Measurements from ENCODE around the gene NEK1.
"Not testable (repeated sequence)": the region's sequence is repeated elsewhere in the genome, so short reads cannot be mapped to it uniquely, and the experiment has no call there.

The NEK1 gene

GRCh38 chr4:169582706-169583105 is 29.7 kb downstream of the NEK1 start:
- Histone ChIP-seq H3K4me1 (ENCODE audit: control insufficient read depth, low read depth, low read length) (no peaks in the 10 kb centered on the region), H3K27ac (ENCODE audit: low read length) (no peak overlapping the region), H3K9me3 (ENCODE audit: control insufficient read depth, low read depth, low read length) (no peaks in the 10 kb centered on the region), H3K4me3 (ENCODE audit: low read length) (no peak overlapping the region), H3K36me3 (ENCODE audit: control insufficient read depth, low read depth, low read length) (no peaks in the 10 kb centered on the region), H3K9ac (ENCODE audit: low read length) (no peak overlapping the region), H3K27me3 (ENCODE audit: control insufficient read depth, insufficient read depth, low read length) (no peaks in the 10 kb centered on the region)

DNA sequence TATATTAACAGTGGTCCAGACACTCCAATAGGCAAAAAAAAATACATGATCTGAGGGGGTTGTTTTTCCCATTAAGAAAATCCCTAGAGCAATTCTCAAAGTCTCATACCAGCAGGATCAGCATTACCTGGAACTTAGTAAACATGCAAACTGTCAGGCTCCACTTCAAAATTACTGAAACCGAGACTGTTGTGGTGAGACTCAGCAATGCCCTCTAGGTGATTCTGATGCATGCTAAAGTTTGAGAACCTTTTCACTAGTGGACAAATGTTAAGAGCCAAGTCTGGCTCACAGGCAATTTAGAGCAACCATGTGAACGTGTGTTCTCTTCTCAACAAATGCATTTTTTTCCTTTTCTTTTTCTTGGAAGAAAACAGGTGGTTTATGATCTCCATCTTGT is 30.2 kb downstream of the NEK1 start:
- Histone ChIP-seq H3K9ac (ENCODE audit: low read length) (no peak overlapping the region), H3K36me3 (ENCODE audit: control insufficient read depth, low read depth, low read length) (no peaks in the 10 kb centered on the region), H3K27me3 (ENCODE audit: control insufficient read depth, insufficient read depth, low read length) (no peaks in the 10 kb centered on the region), H3K4me1 (ENCODE audit: control insufficient read depth, low read depth, low read length) (no peaks in the 10 kb centered on the region), H3K9me3 (ENCODE audit: control insufficient read depth, low read depth, low read length) (no peaks in the 10 kb centered on the region), H3K4me3 (ENCODE audit: low read length) (no peak overlapping the region), H3K27ac (ENCODE audit: low read length) (no peak overlapping the region)

DNA sequence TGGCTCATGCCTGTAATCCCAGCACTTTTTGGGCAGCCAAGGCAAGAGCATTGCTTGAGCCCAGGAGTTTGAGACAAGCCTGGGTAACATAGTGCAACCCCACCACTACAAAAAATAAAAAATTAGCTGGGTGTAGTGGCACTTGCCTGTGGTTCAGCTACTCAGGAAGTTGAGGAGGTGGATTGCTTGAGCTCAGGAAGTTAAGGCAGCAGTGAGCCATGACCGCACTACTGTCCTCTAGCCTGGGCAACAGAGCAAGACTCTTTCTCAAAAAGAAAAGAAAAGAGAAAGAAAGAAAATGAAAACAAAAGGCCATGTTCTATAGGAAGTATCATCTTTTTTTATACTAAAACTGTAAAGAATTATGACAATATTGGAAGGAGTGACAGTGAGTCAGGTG is 38.5 kb downstream of the NEK1 start:
- no peaks in the 10 kb centered on the region for H3K9me3 ChIP-seq (ENCODE audit: control insufficient read depth, low read depth, low read length)
- no peak overlapping the region for H3K4me3 ChIP-seq (ENCODE audit: low read length)

GRCh38 chr4:169571435-169571834 is 40.9 kb downstream of the NEK1 start:
- Histone ChIP-seq H3K27ac (ENCODE audit: low read length) (no peak overlapping the region), H3K4me1 (ENCODE audit: control insufficient read depth, low read depth, low read length) (no peaks in the 10 kb centered on the region), H3K9me3 (ENCODE audit: control insufficient read depth, low read depth, low read length) (no peaks in the 10 kb centered on the region), H3K27me3 (ENCODE audit: control insufficient read depth, insufficient read depth, low read length) (no peaks in the 10 kb centered on the region), H3K4me3 (ENCODE audit: low read length) (no peak overlapping the region), H3K9ac (ENCODE audit: low read length) (no peak overlapping the region), H3K36me3 (ENCODE audit: control insufficient read depth, low read depth, low read length) (peaks cover 4% of the 10 kb centered on the region)

More for the DNA sequence above, 38.5 kb downstream of the NEK1 start:
- H3K27me3 ChIP-seq (ENCODE audit: control insufficient read depth, insufficient read depth, low read length) = no peaks in the 10 kb centered on the region
- peaks cover 4% of the 10 kb centered on the region for H3K36me3 ChIP-seq (ENCODE audit: control insufficient read depth, low read depth, low read length)
- no peaks in the 10 kb centered on the region for H3K4me1 ChIP-seq (ENCODE audit: control insufficient read depth, low read depth, low read length)
- no peak overlapping the region for H3K27ac ChIP-seq (ENCODE audit: low read length)
- H3K9ac ChIP-seq (ENCODE audit: low read length) = no peak overlapping the region

DNA sequence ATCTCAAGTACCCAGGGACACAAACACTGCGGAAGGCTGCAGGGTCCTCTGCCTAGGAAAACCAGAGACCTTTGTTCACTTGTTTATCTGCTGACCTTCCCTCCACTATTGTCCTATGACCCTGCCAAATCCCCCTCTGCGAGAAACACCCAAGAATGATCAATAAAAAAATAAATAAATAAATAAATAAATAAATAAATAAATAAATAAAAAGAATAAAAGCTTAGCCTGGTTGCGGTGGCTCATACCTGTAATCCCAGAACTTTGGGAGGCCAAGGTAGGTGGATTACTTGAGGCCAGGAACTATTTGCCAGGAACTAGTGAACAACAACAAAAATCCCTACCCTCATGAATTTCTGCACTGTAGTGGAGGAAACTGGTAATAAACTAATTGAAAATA is 41.4 kb downstream of the NEK1 start:
- not testable (repeated sequence) for H3K27ac ChIP-seq (ENCODE audit: low read length); H3K9ac ChIP-seq (ENCODE audit: low read length); H3K4me3 ChIP-seq (ENCODE audit: low read length)

GRCh38 chr4:169570266-169570665 is 42.1 kb downstream of the NEK1 start:
- not testable (repeated sequence) for H3K9ac ChIP-seq (ENCODE audit: low read length); H3K27me3 ChIP-seq (ENCODE audit: control insufficient read depth, insufficient read depth, low read length); H3K36me3 ChIP-seq (ENCODE audit: control insufficient read depth, low read depth, low read length); H3K4me3 ChIP-seq (ENCODE audit: low read length); H3K27ac ChIP-seq (ENCODE audit: low read length); H3K9me3 ChIP-seq (ENCODE audit: control insufficient read depth, low read depth, low read length); H3K4me1 ChIP-seq (ENCODE audit: control insufficient read depth, low read depth, low read length)

More for the DNA sequence above, 41.4 kb downstream of the NEK1 start:
- H3K9me3 ChIP-seq (ENCODE audit: control insufficient read depth, low read depth, low read length); H3K36me3 ChIP-seq (ENCODE audit: control insufficient read depth, low read depth, low read length); H3K4me1 ChIP-seq (ENCODE audit: control insufficient read depth, low read depth, low read length); H3K27me3 ChIP-seq (ENCODE audit: control insufficient read depth, insufficient read depth, low read length): not testable (repeated sequence)

GRCh38 chr4:169569188-169569587 is 43.2 kb downstream of the NEK1 start:
- not testable (repeated sequence) for H3K36me3 ChIP-seq (ENCODE audit: control insufficient read depth, low read depth, low read length); H3K9me3 ChIP-seq (ENCODE audit: control insufficient read depth, low read depth, low read length); H3K9ac ChIP-seq (ENCODE audit: low read length); H3K4me1 ChIP-seq (ENCODE audit: control insufficient read depth, low read depth, low read length); H3K27me3 ChIP-seq (ENCODE audit: control insufficient read depth, insufficient read depth, low read length); H3K27ac ChIP-seq (ENCODE audit: low read length); H3K4me3 ChIP-seq (ENCODE audit: low read length)

DNA sequence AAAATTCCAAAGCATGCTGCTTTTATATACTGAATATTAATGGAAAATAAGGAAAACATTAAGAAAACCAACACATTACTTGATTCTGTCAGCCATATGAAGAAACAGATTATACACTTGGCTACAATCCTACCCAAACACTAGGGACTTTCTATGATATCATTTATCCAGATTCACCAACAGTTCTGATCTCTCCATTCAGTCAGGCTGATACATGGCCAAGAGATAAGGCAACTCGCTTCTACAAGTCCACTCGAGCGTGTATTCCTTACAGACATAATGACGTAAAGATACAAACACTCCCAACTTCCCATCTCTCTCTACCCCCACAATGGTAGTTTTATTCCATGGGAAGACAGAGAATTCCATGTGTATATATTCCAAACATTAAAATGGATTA is 44.5 kb downstream of the NEK1 start:
- Histone ChIP-seq H3K27ac (ENCODE audit: low read length) (no peak overlapping the region), H3K4me3 (ENCODE audit: low read length) (no peak overlapping the region), H3K9ac (ENCODE audit: low read length) (no peak overlapping the region), H3K9me3 (ENCODE audit: control insufficient read depth, low read depth, low read length) (no peaks in the 10 kb centered on the region), H3K36me3 (ENCODE audit: control insufficient read depth, low read depth, low read length) (no peaks in the 10 kb centered on the region), H3K4me1 (ENCODE audit: control insufficient read depth, low read depth, low read length) (no peaks in the 10 kb centered on the region), H3K27me3 (ENCODE audit: control insufficient read depth, insufficient read depth, low read length) (no peaks in the 10 kb centered on the region)

DNA sequence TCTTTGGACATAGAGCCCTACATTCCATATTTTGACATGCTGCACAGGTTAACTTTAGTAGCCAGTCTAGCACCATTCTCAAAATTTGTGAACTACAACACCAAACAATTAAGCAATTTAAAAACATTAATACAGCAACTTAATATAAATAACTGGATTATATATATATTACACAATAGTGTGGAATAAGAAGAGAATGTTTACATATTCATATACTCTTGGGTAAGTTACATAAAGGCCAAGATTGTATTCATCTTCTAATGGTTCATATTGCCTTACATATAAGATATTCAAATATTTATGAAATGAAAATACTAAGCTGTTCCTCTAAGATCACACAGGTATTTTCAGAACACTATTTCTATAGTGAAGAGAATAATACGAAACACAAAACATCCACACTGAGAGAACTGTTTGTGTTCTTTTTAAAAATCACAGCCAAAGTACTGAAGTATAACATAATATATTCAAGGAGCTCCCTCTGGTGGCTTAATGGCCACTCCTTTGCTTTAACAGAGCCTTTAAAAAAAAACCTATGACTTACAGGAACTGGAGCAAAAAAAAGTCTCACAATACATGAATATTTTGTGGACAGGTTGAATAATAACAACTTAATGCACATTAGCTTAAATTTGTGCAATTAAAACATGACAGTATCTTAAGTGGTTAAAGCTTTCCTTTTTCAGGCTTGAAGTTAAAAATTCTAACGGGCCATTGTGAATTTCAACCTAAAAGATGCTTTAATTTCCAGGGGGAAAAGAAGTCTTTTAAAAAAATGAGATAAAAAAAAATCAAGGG is 46.2 kb downstream of the NEK1 start:
- Histone ChIP-seq H3K36me3 (ENCODE audit: control insufficient read depth, low read depth, low read length) (no peaks in the 10 kb centered on the region), H3K4me1 (ENCODE audit: control insufficient read depth, low read depth, low read length) (no peaks in the 10 kb centered on the region), H3K9me3 (ENCODE audit: control insufficient read depth, low read depth, low read length) (no peaks in the 10 kb centered on the region), H3K27me3 (ENCODE audit: control insufficient read depth, insufficient read depth, low read length) (no peaks in the 10 kb centered on the region), H3K9ac (ENCODE audit: low read length) (no peak overlapping the region), H3K4me3 (ENCODE audit: low read length) (no peak overlapping the region), H3K27ac (ENCODE audit: low read length) (no peak overlapping the region)

GRCh38 chr4:169565606-169566005 is 46.8 kb downstream of the NEK1 start:
- H3K27me3 ChIP-seq (ENCODE audit: control insufficient read depth, insufficient read depth, low read length) = no peaks in the 10 kb centered on the region

GRCh38 chr4:169557061-169557636 is 55.2 kb downstream of the NEK1 start:
- Histone ChIP-seq H3K9ac (ENCODE audit: low read length) (no peak overlapping the region), H3K9me3 (ENCODE audit: control insufficient read depth, low read depth, low read length) (no peaks in the 10 kb centered on the region), H3K4me1 (ENCODE audit: control insufficient read depth, low read depth, low read length) (no peaks in the 10 kb centered on the region), H3K27ac (ENCODE audit: low read length) (no peak overlapping the region), H3K27me3 (ENCODE audit: control insufficient read depth, insufficient read depth, low read length) (no peaks in the 10 kb centered on the region), H3K36me3 (ENCODE audit: control insufficient read depth, low read depth, low read length) (no peaks in the 10 kb centered on the region), H3K4me3 (ENCODE audit: low read length) (no peak overlapping the region)

More at GRCh38 chr4:169565606-169566005, 46.8 kb downstream of the NEK1 start:
- no peak overlapping the region for H3K4me3 ChIP-seq (ENCODE audit: low read length)
- H3K9ac ChIP-seq (ENCODE audit: low read length) = no peak overlapping the region
- H3K27ac ChIP-seq (ENCODE audit: low read length) = no peak overlapping the region
- no peaks in the 10 kb centered on the region for H3K9me3 ChIP-seq (ENCODE audit: control insufficient read depth, low read depth, low read length)
- H3K4me1 ChIP-seq (ENCODE audit: control insufficient read depth, low read depth, low read length) = no peaks in the 10 kb centered on the region
- no peaks in the 10 kb centered on the region for H3K36me3 ChIP-seq (ENCODE audit: control insufficient read depth, low read depth, low read length)

- not testable (repeated sequence) for H3K27ac ChIP-seq (ENCODE audit: low read length); H3K4me3 ChIP-seq (ENCODE audit: low read length); H3K36me3 ChIP-seq (ENCODE audit: control insufficient read depth, low read depth, low read length); H3K9ac ChIP-seq (ENCODE audit: low read length); H3K9me3 ChIP-seq (ENCODE audit: control insufficient read depth, low read depth, low read length); H3K4me1 ChIP-seq (ENCODE audit: control insufficient read depth, low read depth, low read length); H3K27me3 ChIP-seq (ENCODE audit: control insufficient read depth, insufficient read depth, low read length)
Observed at GRCh38 chr4:169546548-169546947, 65.8 kb downstream of the NEK1 start.
